ENCODE measurements around the gene SEPTIN7. TPM values are rescaled to one million over a fixed set of nuclear protein-coding genes. Genes with fewer than 3 reads are reported as not detected.

SEPTIN7 gene
- total and polyA plus RNA-seq, 9 of the 15 experiments (the other 6 are each of a cell fraction or from before 2014, with no cell fraction given), result 95.0 to 268 (median 163) TPM

- TF ChIP-seq NEUROD1 (IDR thresholded peaks at IDR 0.05; ENCODE audit: borderline replicate concordance, low read depth, low read length, partially characterized antibody) (peak; percentile 92), POLR3G (IDR thresholded peaks at IDR 0.05; ENCODE audit: extremely low read depth, insufficient read length, insufficient replicate concordance) (no peak), ZNF12 (CRISPR knock-in tag; IDR thresholded peaks at IDR 0.05) (peak; percentile 86), MTA3 (IDR thresholded peaks at IDR 0.05; ENCODE audit: borderline replicate concordance) (no peak), CBFA2T3 (IDR thresholded peaks at IDR 0.05) (no peak), RBM39 (optimal IDR thresholded peaks at IDR 0.05; ENCODE audit: low read depth, low read length) (no peak), GTF2B (IDR thresholded peaks at IDR 0.05; ENCODE audit: extremely low read depth, insufficient read length) (no peak), CEBPB (tag; IDR thresholded peaks at IDR 0.05) (no peak), C11orf30 (IDR thresholded peaks at IDR 0.05; ENCODE audit: low read depth) (no peak), ZBTB49 (CRISPR knock-in tag; IDR thresholded peaks at IDR 0.05; ENCODE audit: borderline replicate concordance) (no peak), MAFK (IDR thresholded peaks at IDR 0.05; ENCODE audit: low read length) (no peak), ZBTB34 (CRISPR knock-in tag; IDR thresholded peaks at IDR 0.05) (no peak), TAF15 (IDR thresholded peaks at IDR 0.05; ENCODE audit: low read depth, low read length) (peak; percentile 100; the same call in 1 of the 2 replicates), ZNF668 (CRISPR knock-in tag; IDR thresholded peaks at IDR 0.05) (no peak), DLX4 (CRISPR knock-in tag; IDR thresholded peaks at IDR 0.05) (no peak), ELK1 (CRISPR knock-in tag; IDR thresholded peaks at IDR 0.05) (no peak), SMAD1 (IDR thresholded peaks at IDR 0.05; ENCODE audit: low read depth, low read length, partially characterized antibody) (peak; percentile 85), SAFB (IDR thresholded peaks at IDR 0.05; ENCODE audit: borderline replicate concordance, low read depth, low read length) (no peak)
These were observed at the start of gene SEPTIN7 (continued) for GRCh38 chr7:35800718-35801391.

All from K562 (cell line).